Stimulated activated CD8-positive, alpha-beta memory T cell treated with anti-CD3 and anti-CD28 coated beads, Interleukin-15, amount 100 ng/mL, for 4 hours (primary cell): ENCODE data around the gene LDAH.
"Not testable (repeated sequence)": the region's sequence is repeated elsewhere in the genome, so short reads cannot be mapped to it uniquely, and the experiment has no call there.

Source experiments
- DNase-seq, 2 donors: peaks; one replicate each; pipeline ENCODE4 v3.0.0-alpha.2; 2020; ENCODE audit warnings: low read depth in 2 of 2

Gene LDAH

GRCh38 chr2:20822535-20823490 is at the start of gene LDAH:
Gene LDAH, minus strand, starts transcription at chr2:20823101. Its CDS starts 21,638 bp downstream, at chr2:20801463.
- peak; percentile 65 to 75 for DNase-seq

DNA sequence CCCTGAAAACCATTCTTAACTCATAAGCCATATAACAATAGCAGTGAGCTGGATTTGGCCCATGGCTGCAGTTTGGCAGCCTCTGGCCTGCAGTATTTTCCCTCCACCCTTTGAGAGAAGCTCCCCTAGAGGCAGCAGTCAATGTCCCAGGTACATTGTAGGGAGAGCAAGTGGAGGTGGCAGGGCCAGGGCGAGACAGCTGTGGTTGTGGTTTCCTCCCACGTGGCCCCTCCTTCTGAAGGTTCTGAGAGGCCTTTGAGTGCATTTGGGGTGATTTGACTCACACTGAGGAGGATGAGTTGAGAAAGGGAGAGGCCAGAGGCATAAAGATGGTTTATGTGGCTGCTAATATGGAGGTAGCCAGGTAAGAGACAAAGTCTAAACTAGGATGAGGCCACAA is 45.5 kb upstream of the LDAH start:
- peak; percentile 4 to 19 for DNase-seq

DNA sequence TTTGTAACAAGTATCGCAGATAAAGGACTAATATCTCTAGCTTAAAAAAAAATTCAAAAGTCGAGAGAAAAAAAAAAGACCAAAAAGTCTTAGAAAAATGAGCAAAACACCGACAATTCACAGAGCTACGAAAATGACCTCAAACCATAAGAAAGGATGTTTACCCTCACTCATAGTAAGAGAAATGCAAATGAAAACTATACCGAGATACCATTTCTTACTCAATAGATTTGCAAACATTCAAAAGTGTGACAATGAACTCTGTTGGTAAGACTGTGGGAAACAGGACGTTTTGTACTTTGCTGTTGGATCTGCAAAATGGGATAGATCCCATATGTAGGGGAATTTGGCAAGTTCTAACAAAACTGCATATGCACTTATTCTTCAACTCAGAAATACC is 39.9 kb upstream of the LDAH start:
- DNase-seq: no peak

GRCh38 chr2:20855456-20855855 is 32.6 kb upstream of the LDAH start:
- DNase-seq: no peak

DNA sequence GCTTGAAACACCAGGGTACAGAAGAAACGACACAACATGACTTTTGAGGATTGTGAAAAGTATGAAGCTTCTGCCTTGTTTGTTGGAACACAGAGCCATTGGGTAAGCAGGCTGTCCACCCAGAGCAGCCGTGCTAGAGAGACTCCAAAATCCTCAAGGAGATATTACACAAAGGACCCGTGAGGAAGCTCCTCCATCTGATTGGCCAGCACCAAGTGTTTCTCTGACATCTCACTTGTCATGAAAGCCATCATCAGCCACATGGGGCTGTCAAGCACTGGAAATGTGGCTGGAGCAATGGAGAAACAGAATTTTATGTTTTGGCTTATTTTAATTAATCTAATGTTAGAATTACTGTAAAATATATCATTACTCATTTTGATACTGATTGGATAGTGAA is 29.8 kb upstream of the LDAH start:
- no peak for DNase-seq

DNA sequence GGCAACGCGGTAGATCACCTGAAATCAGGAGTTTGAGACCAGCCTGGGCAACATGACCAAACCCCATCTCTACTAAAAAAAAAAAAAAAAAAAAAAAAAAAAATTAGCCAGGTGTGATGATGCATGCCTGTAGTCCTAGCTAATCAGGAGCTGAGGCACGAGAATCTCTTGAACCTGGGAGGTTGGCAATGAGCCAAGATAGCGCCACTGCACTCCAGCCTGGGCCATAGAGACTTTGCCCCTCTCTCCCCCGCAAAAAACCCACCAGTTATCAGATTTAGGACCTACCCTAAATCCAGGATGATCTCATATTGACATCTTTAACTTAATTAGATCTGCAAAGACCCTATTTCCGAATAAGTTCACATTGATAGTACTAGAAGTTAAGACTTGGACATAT is 29.2 kb upstream of the LDAH start:
- no peak for DNase-seq

DNA sequence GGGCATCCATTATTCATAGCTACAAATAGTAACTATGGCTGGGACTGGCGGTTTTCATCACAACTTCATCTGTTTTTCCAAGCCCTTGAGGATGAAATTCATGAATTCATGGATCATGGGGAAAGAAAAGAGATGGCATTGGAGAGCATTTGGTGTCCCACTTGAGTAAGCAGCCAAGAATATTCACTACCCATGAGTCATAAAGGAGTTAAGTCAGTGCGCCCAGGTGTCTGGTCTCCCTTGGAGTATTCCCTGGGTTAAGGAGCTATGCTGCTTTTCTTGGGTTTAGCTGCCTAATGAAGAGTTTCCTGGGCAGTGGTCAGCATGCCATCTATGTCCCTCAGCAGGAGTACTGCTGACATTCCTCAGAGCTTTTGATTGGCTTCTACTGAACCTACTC is 21.3 kb upstream of the LDAH start:
- DNase-seq: no peak

- DNase-seq: no peak
These were observed 16.2 kb upstream of the LDAH start for GRCh38 chr2:20839052-20839451.

- DNase-seq: no peak
These were observed 15.1 kb upstream of the LDAH start for GRCh38 chr2:20838016-20838415.

DNA sequence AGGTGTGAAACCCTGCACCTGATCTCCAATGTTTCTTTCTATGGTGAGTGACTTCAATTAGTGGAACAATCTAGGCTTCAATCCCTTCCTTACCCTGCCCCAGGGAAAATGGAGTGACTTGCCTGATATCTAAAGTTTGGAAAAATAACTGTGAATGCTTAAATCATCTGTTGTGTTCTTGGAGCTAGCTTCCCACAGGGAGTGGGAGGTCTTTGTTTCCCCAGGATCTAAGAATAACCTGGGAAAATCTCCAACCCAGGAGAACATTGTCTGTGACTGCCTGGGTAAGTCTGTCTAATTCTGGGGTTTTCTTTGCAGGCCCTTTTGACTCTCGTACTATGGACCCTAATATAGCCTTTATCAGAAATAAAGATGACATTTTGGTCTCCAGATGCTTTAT is 13.6 kb upstream of the LDAH start:
- no peak for DNase-seq

DNA sequence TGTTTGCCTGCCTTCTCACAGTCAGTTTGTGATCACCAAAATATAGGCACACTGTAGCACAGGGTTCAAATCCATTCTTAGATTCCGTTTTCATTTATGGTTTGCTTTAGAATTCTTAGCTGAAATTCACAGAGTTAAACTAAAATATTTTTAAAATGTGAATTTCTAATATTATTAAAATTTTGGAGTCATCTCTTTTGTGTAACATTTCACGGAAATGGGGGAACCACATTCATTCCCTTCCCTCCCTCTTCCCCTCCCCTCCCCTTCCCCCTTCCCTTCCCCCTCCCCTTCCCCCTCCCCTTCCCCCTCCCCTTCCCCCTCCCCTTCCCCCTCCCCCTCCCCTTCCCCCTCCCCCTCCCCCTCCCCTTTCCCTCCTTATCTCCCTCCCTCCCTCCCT is 11.4 kb upstream of the LDAH start:
- DNase-seq: no peak

DNA sequence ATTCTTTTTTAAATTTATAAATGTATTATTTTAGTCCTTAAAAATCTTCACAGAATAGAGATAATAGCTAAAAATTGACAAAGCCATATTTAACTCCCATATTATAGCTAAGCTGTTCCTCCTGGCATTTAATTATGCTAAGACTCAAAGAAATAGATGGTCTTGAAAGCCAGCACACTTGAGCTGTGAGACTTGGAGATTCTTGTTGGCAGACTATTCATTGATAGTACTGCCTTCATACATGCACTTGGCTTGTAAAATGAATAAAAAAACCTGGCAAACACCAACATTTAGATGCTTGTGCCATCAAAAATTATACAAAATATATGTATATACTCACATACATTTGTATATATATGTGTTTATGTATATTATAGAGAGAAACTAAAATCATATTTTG is 9.7 kb upstream of the LDAH start:
- DNase-seq: no peak

DNA sequence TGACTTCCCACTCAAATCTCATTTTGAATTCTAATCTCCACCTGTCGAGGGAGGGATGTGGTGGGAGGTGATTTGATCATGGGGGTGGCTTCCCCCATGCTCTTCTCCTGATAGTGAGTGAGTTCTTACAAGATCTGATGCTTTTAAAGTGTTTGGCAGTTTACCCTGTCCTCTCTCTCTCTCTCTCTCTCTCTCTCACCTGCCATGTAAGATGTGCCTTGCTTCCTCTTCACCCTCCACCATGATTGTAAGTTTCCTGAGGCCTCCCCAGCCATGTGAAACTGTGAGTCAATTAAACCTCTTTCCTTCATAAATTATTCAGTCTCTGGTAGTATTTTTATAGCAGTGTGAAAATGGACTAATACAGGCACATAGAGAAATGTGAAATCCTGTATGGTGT is 7.0 kb upstream of the LDAH start:
- DNase-seq: no peak

- no peak for DNase-seq
These were observed 1.0 kb upstream of the LDAH start for GRCh38 chr2:20823917-20824316.

GRCh38 chr2:20818820-20819219 is 4.1 kb downstream of the LDAH start:
- no peak for DNase-seq

DNA sequence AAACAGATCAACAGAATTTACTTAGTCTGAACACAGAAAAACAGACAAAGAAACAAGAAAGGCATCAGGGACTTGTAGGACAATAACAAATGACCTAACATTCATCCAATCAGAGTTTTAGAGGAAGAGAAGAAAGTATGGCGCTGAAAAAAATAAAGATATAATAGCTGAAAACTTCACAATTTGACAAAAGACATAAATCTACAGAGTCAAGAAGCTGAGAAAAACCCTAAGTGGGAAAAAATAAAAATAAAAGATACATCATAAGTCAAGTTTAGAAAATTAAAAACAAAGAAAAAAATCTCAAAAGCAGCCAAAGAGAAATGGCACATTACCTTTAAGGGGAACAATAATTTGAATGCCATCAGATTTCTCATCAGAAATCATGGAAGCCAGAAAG is 7.7 kb downstream of the LDAH start:
- DNase-seq: no peak

DNA sequence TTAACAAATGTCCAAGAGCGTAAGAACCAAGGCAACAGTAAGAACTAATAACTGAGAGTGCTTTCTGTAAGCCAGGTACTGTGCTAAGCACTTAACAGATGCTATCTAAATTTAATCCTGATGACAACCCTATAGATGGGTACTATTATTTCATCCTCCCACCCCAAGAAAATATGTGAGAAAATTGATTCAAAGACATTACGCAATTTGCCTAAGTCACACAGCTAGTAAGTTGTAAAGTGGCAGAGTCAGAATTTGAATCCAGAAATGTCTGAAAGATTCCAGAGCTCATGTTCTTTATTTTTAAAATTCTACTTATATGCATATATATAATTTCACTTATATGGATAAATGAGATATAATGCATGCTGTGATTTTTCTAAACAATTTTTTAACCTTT is 10.1 kb downstream of the LDAH start:
- DNase-seq: no peak

DNA sequence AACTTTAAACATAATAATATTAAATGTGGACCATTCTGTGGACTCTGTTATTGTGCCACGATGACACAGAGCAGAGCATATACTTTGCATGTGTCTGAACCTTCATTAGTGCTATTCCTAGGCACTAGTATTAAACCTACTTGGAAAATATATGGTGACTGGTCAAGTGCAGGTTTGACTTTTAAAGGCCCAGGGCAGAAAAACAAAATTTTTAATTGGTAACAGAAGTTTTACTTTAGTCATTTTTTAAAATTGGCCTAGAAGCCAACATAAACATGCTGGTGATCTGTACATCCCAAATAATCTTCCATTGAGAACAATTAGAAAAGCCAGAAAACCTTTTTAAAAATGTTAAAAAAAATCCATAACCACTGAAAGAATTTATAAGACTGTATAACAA is 16.6 kb downstream of the LDAH start:
- DNase-seq: no peak

- DNase-seq: no peak
These were observed 18.9 kb downstream of the LDAH start for GRCh38 chr2:20803974-20804373.

GRCh38 chr2:20803226-20803682 is 19.6 kb downstream of the LDAH start:
- DNase-seq: no peak

DNA sequence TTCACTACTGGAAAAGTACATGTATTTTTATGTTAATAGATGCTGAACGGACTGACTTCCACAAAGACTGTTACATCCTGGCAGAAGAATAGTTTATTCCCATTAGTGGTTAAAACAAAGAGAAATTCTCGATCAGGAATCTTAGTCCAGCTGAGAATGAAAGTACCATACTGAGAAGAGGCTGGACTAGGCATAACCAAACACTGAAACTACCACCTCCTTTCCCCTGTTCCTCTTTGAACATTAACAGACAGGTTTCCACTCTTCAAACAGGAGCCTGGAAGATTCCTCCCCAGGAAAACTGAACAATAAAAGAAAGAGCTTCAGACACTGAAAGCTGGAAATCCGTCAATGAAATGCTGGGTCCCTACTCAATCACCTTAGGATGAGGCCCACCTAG is 25.8 kb downstream of the LDAH start:
- no peak for DNase-seq

- no peak for DNase-seq
These were observed 26.5 kb downstream of the LDAH start for GRCh38 chr2:20796374-20796791.

GRCh38 chr2:20793944-20794343 is 29.0 kb downstream of the LDAH start:
- DNase-seq: not testable (repeated sequence)
